GM12865 (cell line): ENCODE results near the gene NPTXR.

ENCODE experiments used
- DNase-seq: peaks from one replicate; pipeline ENCODE4 v3.0.0; 2010; ENCODE audit warnings: low read depth
- H3K4me3 ChIP-seq: 2 replicates; pipeline ENCODE4 v1.5.1; 2011; ENCODE audit warnings: mild to moderate bottlenecking, low read depth, low read length, control low read depth
- TF ChIP-seq, protein P1 (sequence below): IDR thresholded peaks from 2 replicates; pipeline ENCODE4 v1.5.1; 2011; ENCODE audit warnings: low read length, control low read depth, low read depth, inconsistent platforms; ENCODE audit not compliant: insufficient read depth; ENCODE audit errors: missing control alignments

Gene NPTXR

DNA sequence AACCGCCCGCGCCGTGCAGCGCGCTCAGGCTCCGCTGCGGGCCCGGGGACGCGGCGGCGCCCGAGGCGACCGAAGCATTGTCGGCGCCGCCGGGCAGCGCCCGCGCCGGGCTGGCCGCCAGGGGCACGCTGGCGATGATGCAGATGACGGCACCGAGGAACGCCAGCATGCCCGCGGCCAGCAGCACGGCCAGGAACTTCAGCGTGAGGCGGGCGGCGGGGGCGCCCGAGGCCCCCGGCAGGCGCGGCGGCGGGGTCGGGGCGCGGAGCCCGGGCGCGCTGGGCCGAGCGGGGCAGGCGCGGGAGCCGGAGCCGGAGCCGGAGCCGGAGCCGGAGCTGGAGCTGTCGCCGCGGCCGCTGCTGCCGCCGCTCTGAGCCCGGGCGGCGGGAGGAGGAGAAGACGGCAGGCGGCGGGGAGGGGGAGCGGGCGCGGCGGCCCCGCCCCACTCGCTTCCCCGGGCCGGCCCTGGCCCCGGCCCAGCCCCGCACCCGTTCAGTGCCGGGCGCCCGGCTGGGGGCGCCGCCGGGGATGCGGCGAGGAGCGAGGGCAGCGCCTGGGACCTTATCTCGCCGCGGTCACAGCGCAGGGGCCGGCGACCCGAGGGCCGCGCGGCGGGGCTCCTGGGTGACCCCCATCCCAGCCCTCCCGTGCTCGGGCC lies at the start of gene NPTXR:
NPTXR (minus strand) TSS at position 372 of the 658 bp plus-strand sequence.
- H3K4me3 ChIP-seq, result no peak within 1 kb of the TSS
- no peak for DNase-seq
- TF ChIP-seq, protein P1, sequence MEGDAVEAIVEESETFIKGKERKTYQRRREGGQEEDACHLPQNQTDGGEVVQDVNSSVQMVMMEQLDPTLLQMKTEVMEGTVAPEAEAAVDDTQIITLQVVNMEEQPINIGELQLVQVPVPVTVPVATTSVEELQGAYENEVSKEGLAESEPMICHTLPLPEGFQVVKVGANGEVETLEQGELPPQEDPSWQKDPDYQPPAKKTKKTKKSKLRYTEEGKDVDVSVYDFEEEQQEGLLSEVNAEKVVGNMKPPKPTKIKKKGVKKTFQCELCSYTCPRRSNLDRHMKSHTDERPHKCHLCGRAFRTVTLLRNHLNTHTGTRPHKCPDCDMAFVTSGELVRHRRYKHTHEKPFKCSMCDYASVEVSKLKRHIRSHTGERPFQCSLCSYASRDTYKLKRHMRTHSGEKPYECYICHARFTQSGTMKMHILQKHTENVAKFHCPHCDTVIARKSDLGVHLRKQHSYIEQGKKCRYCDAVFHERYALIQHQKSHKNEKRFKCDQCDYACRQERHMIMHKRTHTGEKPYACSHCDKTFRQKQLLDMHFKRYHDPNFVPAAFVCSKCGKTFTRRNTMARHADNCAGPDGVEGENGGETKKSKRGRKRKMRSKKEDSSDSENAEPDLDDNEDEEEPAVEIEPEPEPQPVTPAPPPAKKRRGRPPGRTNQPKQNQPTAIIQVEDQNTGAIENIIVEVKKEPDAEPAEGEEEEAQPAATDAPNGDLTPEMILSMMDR, result no peak

DNA sequence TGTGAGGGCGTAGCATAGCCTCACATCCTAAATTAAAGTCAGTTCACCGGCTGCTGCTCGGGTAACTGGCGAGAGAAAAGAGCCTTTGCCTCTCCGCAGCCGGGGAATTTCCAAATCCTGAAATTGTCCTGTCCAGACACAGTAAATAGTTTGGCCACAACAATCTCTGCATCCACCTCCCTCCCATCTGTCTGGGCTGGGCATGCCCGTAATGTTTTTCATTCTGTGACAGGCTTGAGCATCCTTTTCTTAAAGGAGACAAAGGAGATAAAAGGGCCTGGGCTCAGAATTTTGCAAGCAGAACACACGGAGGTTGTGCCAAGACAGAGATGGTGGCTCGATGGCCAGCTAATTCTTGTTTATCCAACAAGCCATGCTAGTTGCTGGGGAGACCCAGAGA lies 47.4 kb upstream of the NPTXR start:
- no peak overlapping the region for H3K4me3 ChIP-seq
- DNase-seq, result no peak
- TF ChIP-seq, protein P1, result no peak

DNA sequence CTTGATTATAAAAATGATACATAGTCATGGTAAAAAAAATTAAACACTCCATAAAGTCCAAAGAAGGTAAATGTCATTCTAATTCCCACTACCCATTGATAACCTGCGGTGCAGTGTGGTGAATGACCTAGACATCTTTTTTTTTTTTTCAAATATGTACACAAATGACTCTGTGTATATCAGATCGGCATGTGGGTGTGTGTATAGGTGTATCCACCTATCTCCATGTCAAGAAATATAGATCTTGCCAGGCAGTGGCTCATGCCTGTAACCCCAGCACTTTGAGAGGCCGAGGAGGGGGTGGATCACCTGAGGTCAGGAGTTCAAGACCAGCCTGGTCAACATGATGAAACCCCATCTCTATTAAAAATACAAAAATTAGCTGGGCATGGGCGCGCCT lies 46.5 kb upstream of the NPTXR start:
- TF ChIP-seq, protein P1, result no peak
- H3K4me3 ChIP-seq, result no peak overlapping the region
- no peak for DNase-seq

DNA sequence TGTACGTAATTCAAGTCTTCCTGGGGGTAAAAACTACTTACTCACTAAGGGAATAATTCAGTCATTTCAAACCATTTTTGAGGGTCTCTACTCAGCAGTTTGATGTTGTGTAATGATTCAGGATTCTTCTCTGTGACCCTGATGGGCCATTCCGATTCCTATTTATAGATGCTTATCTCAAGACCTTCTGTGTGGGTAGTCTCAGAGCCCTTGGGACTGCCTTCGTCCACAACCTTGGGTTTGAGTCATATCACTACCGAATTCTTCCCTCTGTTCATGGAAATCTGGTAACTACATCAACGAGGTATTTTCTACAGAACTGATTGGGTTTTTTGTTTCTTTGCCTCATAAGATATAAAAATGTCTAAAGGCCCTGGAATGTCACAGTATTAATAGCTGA lies 42.5 kb upstream of the NPTXR start:
- no peak for DNase-seq
- TF ChIP-seq, protein P1, result no peak

DNA sequence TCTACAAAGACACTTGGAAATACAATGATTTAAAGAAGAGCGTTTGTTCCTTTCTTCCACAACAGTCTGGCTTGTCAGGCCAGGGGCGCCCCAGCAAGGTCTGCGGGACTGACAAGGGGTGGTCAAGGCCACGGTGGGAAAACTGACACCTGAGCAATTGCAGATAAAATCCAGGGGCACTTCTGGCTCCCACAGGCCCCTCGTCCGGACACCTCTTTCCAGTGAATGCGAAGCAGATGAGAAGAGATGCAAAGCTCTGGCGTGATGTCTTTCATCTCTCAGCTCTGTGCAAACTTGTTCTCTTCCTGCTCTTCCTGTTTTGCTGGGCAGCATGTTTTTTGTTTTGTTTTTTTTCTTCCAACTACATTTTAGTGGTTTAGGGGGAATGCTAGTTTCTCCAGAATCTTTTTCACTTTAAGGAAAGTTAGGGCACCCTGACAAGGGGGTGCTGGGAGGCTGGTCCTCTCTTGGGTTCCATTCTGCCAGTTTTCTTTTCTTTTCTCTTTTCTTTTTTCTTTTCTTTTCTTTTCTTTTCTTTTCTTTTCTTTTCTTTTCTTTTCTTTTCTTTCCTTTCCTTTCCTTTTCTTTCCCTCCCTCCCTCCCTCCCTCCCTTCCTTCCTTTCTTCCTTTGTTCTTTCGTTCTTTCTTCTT lies 39.3 kb upstream of the NPTXR start:
- no peak overlapping the region for H3K4me3 ChIP-seq
- TF ChIP-seq, protein P1, result no peak
- no peak for DNase-seq

More for the DNA sequence above, 42.5 kb upstream of the NPTXR start:
- H3K4me3 ChIP-seq, result no peak overlapping the region

DNA sequence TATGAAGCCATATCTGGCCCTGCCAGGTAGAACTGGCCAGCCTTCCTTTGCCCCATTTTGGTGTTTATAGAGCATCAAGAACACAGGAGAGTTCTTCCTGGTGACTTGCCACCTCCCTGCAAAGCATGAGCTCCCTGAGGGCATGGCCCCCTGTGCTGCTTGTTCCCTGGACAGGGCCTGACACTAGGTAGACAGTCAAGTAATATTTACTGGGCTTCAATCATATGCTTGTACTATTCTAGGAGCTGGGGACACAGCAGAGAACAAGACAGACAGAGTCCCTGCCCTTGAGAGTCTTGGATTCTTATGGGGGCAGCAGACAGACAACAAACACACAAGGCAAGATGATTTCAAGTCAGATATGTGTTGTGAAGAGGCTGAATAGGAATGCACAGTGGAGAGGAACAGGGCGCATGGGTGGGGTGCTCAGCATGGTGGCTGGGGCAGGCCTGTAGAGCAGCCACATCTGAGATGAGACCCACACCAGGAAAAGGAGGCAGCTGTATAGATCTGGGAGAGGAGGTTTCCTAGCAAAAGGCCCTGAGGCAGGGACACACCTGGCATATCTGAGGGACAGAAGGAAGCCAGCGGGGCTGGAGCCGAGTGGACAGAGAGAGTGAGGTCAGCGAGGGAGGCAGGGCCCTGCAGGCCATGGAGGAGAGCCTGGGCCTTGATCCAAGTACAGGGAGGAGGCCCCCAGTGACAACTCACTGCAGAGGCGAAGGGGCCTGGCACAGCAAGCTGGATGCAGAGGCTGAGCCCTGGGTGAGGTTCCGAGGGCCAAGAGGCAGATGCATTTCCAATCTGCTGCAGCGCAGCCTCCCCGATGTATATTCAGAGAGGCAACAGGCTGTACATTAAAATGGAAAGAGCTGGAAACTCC lies 38.4 kb upstream of the NPTXR start:
- TF ChIP-seq, protein P1, result no peak
- DNase-seq, result no peak
- no peak overlapping the region for H3K4me3 ChIP-seq
